Natural killer cell (primary cell): ENCODE measurements around the gene DOC2A. TPM values are rescaled to one million over a fixed set of nuclear protein-coding genes. Genes with fewer than 3 reads are reported as not detected.
A peak's percentile ranks its signal among the peaks of the same experiment; 100 is the strongest.
"Not testable (repeated sequence)": the region's sequence is repeated elsewhere in the genome, so short reads cannot be mapped to it uniquely, and the experiment has no call there.

ENCODE experiments used
- ATAC-seq, 3 donors: fragments of 150-1000 bp in 2 of 3; fragments of 200-7000 bp in 1 of 3; cut with Tn5 transposase; 1 replicate in 1 of 3; 2 replicates in 2 of 3; pipeline ENCODE4 v1.10.0; 2021; ENCODE audit warnings: mild to moderate bottlenecking in 2 of 3, moderate library complexity in 2 of 3
- DNase-seq, 2 donors: peaks; one replicate each; pipeline versions ENCODE4 v3.0.0 to v3.0.0-alpha.2; 2013 to 2021; ENCODE audit warnings: mixed read lengths in 1 of 2
- H3K27ac ChIP-seq: one replicate; pipeline ENCODE4 v1.5.1; 2013; ENCODE audit warnings: mild to moderate bottlenecking, low read length
- H3K27me3 ChIP-seq: one replicate; pipeline ENCODE4 v1.6.1; 2013; ENCODE audit warnings: low read length; ENCODE audit not compliant: control insufficient read depth, insufficient read depth
- H3K36me3 ChIP-seq: one replicate; pipeline ENCODE4 v1.6.1; 2013; ENCODE audit warnings: low read length; ENCODE audit not compliant: control insufficient read depth, insufficient read depth
- H3K4me1 ChIP-seq: one replicate; pipeline ENCODE4 v1.6.1; 2013; ENCODE audit warnings: low read length; ENCODE audit not compliant: control insufficient read depth, insufficient read depth
- H3K4me3 ChIP-seq: one replicate; pipeline ENCODE4 v1.5.1; 2013; ENCODE audit warnings: low read length
- H3K9me3 ChIP-seq: one replicate; pipeline ENCODE4 v1.6.1; 2013; ENCODE audit warnings: low read length; ENCODE audit not compliant: control insufficient read depth, insufficient read depth
- H3K27ac Mint-ChIP-seq, 2 donors: one replicate each; pipeline ENCODE4 v1.8.0; 2022; ENCODE audit warnings: mild to moderate bottlenecking in 2 of 2, mixed read lengths in 2 of 2, moderate library complexity in 1 of 2
- H3K27me3 Mint-ChIP-seq, 2 donors: one replicate each; pipeline ENCODE4 v1.8.0; 2022; ENCODE audit warnings: low read depth in 2 of 2, mixed read lengths in 2 of 2
- H3K36me3 Mint-ChIP-seq: one replicate; pipeline ENCODE4 v1.8.0; 2022; ENCODE audit warnings: mixed read lengths
- H3K4me1 Mint-ChIP-seq, 2 donors: one replicate each; pipeline ENCODE4 v1.8.0; 2022; ENCODE audit warnings: mixed read lengths in 2 of 2
- H3K4me3 Mint-ChIP-seq: one replicate; pipeline ENCODE4 v1.8.0; 2022; ENCODE audit warnings: mild to moderate bottlenecking, moderate library complexity, mixed read lengths
- H3K9me3 Mint-ChIP-seq, 2 donors: one replicate each; pipeline ENCODE4 v1.8.0; 2022; ENCODE audit warnings: mixed read lengths in 2 of 2
- WGBS: methylation state at CpG from one replicate; pipeline ENCODE4 v1.1.7; 2013; ENCODE audit warnings: missing lambda C conversion rate; ENCODE audit not compliant: insufficient coverage; 5-methylcytosine and 5-hydroxymethylcytosine counted together
- intact Hi-C: fragments of 100-400 bp; cut with micrococcal nuclease; formaldehyde crosslinking; loops from one replicate; pipeline ENCODE4 v1.14.2; 2022
- total RNA-seq, 4 donors: library from RNA; stranded (reverse); fragments of 120-200 nt in 1 of 4; gene quantifications; one replicate each; pipeline versions ENCODE4 v1.2.3 to v1.2.4, GENCODE V29; 2013 to 2022
- TF ChIP-seq, protein P1 (sequence below): fragments of 200-600 bp; IDR thresholded peaks from one replicate; pipeline ENCODE4 v1.8.0; 2022; ENCODE audit warnings: antibody characterized with exemption

The DOC2A gene
- total RNA-seq, 3 donors from 2014 or later (not counting 1 experiment from before 2014, with no cell fraction given): not detected

DNA sequence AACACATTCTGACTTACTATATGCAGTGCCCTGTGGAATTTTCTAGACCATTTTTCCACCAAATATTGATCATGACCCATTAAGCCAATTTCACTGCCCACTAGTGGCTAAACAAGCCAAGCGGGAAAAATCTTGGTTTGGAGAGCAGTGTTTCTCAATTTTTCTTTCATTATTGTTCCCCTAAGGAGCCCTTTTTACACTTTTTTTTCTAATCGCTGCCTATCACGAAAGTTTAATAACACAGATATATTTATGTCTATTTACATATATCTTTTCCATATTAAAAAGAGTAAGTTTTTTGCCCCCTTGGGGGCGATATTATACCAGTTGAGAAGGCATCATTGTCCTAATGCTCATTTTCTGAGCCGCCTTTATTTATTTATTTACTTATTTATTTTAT is 31.0 kb upstream of the DOC2A start:
- Mint-ChIP-seq H3K9me3 (no peaks in the 10 kb centered on the region), H3K27ac (no peak overlapping the region), H3K36me3 (no peaks in the 10 kb centered on the region), H3K27me3 (no peaks in the 10 kb centered on the region), H3K4me1 (peaks cover 0 to 7% of the 10 kb centered on the region in 2 donors), H3K4me3 (no peak overlapping the region)
- DNase-seq (peak in 1 of 2 donors; percentile 57), ATAC-seq (no peak)
- Histone ChIP-seq H3K4me1 (no peaks in the 10 kb centered on the region), H3K9me3 (no peaks in the 10 kb centered on the region), H3K27ac (no peak overlapping the region), H3K36me3 (no peaks in the 10 kb centered on the region), H3K27me3 (no peaks in the 10 kb centered on the region), H3K4me3 (no peak overlapping the region)
- intact Hi-C loops: no loop called here
- WGBS: 42% methylated on average over 1 of the region's 5 CpGs
- TF ChIP-seq, protein P1, sequence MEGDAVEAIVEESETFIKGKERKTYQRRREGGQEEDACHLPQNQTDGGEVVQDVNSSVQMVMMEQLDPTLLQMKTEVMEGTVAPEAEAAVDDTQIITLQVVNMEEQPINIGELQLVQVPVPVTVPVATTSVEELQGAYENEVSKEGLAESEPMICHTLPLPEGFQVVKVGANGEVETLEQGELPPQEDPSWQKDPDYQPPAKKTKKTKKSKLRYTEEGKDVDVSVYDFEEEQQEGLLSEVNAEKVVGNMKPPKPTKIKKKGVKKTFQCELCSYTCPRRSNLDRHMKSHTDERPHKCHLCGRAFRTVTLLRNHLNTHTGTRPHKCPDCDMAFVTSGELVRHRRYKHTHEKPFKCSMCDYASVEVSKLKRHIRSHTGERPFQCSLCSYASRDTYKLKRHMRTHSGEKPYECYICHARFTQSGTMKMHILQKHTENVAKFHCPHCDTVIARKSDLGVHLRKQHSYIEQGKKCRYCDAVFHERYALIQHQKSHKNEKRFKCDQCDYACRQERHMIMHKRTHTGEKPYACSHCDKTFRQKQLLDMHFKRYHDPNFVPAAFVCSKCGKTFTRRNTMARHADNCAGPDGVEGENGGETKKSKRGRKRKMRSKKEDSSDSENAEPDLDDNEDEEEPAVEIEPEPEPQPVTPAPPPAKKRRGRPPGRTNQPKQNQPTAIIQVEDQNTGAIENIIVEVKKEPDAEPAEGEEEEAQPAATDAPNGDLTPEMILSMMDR: peak; percentile 28

DNA sequence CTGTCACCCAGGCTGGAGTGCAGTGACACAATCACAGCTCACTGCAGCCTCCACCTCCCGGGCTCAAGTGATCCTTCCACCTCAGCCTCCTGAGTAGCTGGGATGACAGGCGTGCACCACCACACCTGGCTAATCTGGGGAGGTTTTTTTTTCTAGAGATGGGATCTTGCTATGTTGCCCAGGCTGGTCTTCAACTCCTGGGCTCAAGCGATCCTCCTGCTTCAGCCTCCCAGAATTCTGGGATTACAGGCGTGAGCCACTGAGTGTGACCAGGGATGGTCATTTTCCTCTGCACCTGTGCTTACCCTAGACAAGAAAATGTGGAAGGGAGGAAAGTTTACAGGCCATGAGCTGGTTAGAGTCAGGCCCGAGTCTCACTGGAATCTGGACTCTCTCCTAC is 29.9 kb upstream of the DOC2A start:
- not testable (repeated sequence) for H3K36me3 Mint-ChIP-seq, H3K4me3 Mint-ChIP-seq

DNA sequence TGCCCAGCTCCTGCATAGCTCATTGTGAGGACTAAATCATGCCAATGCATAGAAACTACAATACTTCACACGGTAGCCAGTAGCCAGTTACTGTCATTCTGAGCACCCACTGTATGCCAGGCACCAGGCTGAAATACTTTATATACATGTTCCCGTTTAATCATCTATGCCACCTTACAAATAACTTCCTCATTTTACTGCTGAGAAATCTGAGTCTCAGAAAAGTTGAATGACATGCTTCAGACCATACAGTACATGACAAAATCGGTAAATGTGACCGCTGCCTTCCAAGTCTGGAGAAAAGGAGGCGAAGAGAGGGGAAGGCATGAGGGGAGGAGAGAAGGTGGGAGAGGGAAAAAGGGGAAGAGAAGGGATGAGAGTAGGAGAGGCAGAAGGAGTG is 29.4 kb upstream of the DOC2A start:
- Mint-ChIP-seq H3K27ac (no peak overlapping the region), H3K9me3 (no peaks in the 10 kb centered on the region), H3K27me3 (no peaks in the 10 kb centered on the region), H3K4me1 (peaks cover 0 to 3% of the 10 kb centered on the region in 2 donors), H3K36me3 (no peaks in the 10 kb centered on the region), H3K4me3 (no peak overlapping the region)
- Histone ChIP-seq H3K27ac (no peak overlapping the region), H3K27me3 (no peaks in the 10 kb centered on the region), H3K9me3 (no peaks in the 10 kb centered on the region), H3K36me3 (no peaks in the 10 kb centered on the region), H3K4me3 (no peak overlapping the region), H3K4me1 (no peaks in the 10 kb centered on the region)
- TF ChIP-seq, protein P1: no peak
- WGBS: 14% methylated on average over 5 of the region's 5 CpGs
- ATAC-seq (no peak), DNase-seq (no peak)
- intact Hi-C loops: no loop called here

More for the DNA sequence above, 29.9 kb upstream of the DOC2A start:
- H3K27ac Mint-ChIP-seq, intact Hi-C loops, ATAC-seq, H3K27me3 Mint-ChIP-seq, DNase-seq, H3K4me1 Mint-ChIP-seq, H3K9me3 Mint-ChIP-seq, H3K4me3 ChIP-seq, H3K9me3 ChIP-seq, H3K27me3 ChIP-seq, H3K4me1 ChIP-seq, H3K27ac ChIP-seq, H3K36me3 ChIP-seq: not testable (repeated sequence)
- 68% methylated on average over 4 of the region's 5 CpGs for WGBS

DNA sequence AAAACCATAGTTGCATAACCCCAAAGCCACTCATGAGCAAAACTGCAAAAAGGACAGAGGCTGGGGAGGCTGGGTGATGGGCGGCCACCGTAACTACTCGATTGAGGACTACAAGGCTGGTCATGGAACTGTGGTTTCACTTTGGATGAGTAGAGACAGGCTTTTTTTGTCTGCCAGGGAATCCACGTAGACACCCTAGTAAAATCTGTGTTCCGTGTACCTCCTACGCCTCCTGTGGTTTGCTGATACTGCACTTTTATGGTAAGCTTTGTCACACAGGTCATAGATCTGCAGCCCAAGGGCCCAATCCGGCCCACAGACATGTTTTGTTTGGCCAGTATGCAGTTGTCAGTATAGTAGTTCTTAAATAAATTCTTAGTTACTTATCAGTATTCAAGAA is 22.4 kb upstream of the DOC2A start:
- no peak for DNase-seq
- ATAC-seq: no peak
- TF ChIP-seq, protein P1: no peak
- peaks cover 14 to 20% of the 10 kb centered on the region in 2 donors for H3K27me3 Mint-ChIP-seq
- intact Hi-C loops: no loop called here
- H3K27me3 ChIP-seq: peaks cover 25% of the 10 kb centered on the region
- H3K4me3 Mint-ChIP-seq: no peak overlapping the region
- WGBS: 68% methylated on average over 7 of the region's 7 CpGs
- H3K36me3 Mint-ChIP-seq: no peaks in the 10 kb centered on the region
- no peaks in the 10 kb centered on the region for H3K36me3 ChIP-seq
- peaks cover 17% of the 10 kb centered on the region for H3K4me1 ChIP-seq
- H3K4me3 ChIP-seq: no peak overlapping the region
- H3K9me3 ChIP-seq: no peaks in the 10 kb centered on the region
- H3K9me3 Mint-ChIP-seq: no peaks in the 10 kb centered on the region
- peaks cover 0 to 16% of the 10 kb centered on the region in 2 donors for H3K4me1 Mint-ChIP-seq
- H3K27ac ChIP-seq: no peak overlapping the region
- no peak overlapping the region for H3K27ac Mint-ChIP-seq
